HepG2 (cell line): ENCODE measurements around the gene PHF13. TPM values are rescaled to one million over a fixed set of nuclear protein-coding genes. Genes with fewer than 3 reads are reported as not detected.

Source experiments
- CBX5 ChIP-seq: sonication (generic); formaldehyde crosslinking; IDR thresholded peaks from 2 replicates; pipeline ENCODE4 v1.4.0; 2020; ENCODE audit warnings: missing genetic modification reagents, borderline replicate concordance
- MEIS1 ChIP-seq: sonication (generic); formaldehyde crosslinking; IDR thresholded peaks from 2 replicates; pipeline ENCODE4 v1.9.0; 2021; ENCODE audit warnings: mild to moderate bottlenecking, missing genetic modification reagents, moderate library complexity, borderline replicate concordance
- MIER2 ChIP-seq: IDR thresholded peaks from 2 replicates; pipeline ENCODE4 v1.6.1; 2016; ENCODE audit warnings: missing biosample characterization, missing genetic modification reagents
- POLR2G ChIP-seq: fragments of 200-400 bp; formaldehyde crosslinking; IDR thresholded peaks from 2 replicates; pipeline ENCODE4 v1.6.1; 2018; ENCODE audit warnings: mild to moderate bottlenecking, low read depth, low read length, moderate library complexity
- RARA ChIP-seq: IDR thresholded peaks from 2 replicates; pipeline ENCODE4 v1.6.1; 2016; ENCODE audit warnings: missing genetic modification reagents, missing compliant biosample characterization
- SIX4 ChIP-seq: sonication (generic); formaldehyde crosslinking; IDR thresholded peaks from 2 replicates; pipeline ENCODE4 v1.4.0; 2020; ENCODE audit warnings: missing genetic modification reagents
- SP5 ChIP-seq: IDR thresholded peaks from 2 replicates; pipeline ENCODE4 v1.6.1; 2016; ENCODE audit warnings: low read depth, borderline replicate concordance
- SYNCRIP ChIP-seq: fragments of 200-400 bp; formaldehyde crosslinking; IDR thresholded peaks from 2 replicates; pipeline ENCODE4 v1.6.1; 2018; ENCODE audit warnings: mild to moderate bottlenecking, low read depth, low read length; ENCODE audit not compliant: insufficient read depth
- XRCC5 ChIP-seq: fragments of 200-400 bp; formaldehyde crosslinking; optimal IDR thresholded peaks from 2 replicates; pipeline ENCODE3; 2017; ENCODE audit warnings: mild to moderate bottlenecking, low read length
- ZFP90 ChIP-seq: sonication (generic); formaldehyde crosslinking; IDR thresholded peaks from 2 replicates; pipeline ENCODE4 v1.8.0; 2022; ENCODE audit warnings: missing genetic modification reagents, mild to moderate bottlenecking, inconsistent platforms, borderline replicate concordance
- ZNF30 ChIP-seq: sonication (generic); formaldehyde crosslinking; IDR thresholded peaks from 2 replicates; pipeline ENCODE4 v1.5.0; 2020; ENCODE audit warnings: mild to moderate bottlenecking, missing genetic modification reagents
- ZNF747 ChIP-seq: sonication (generic); formaldehyde crosslinking; IDR thresholded peaks from 2 replicates; pipeline ENCODE4 v1.8.1; 2023; ENCODE audit warnings: missing genetic modification reagents, mild to moderate bottlenecking, borderline replicate concordance
- ZNF768 ChIP-seq: sonication (generic); formaldehyde crosslinking; IDR thresholded peaks from 2 replicates; pipeline ENCODE4 v1.4.0; 2020; ENCODE audit warnings: missing genetic modification reagents
- ZNF878 ChIP-seq: sonication (generic); formaldehyde crosslinking; IDR thresholded peaks from 2 replicates; pipeline ENCODE4 v1.8.1; 2023; ENCODE audit warnings: mild to moderate bottlenecking, missing genetic modification reagents, moderate library complexity
- polyA plus RNA-seq, 8 experiments: library from polyadenylated mRNA; depleted of rRNA in 3 of 8; stranded (reverse) in 7 of 8; unstranded in 1 of 8; fragments of >200 nt; fragmentation: Illumina TruSeq in 4 of 8; extraction: Trizol in 4 of 8; gene quantifications; 2 replicates each; pipeline versions ENCODE4 v1.2.1 to v1.2.3, GENCODE V29; 2011 to 2016; ENCODE audit warnings: low read depth in 4 of 8, missing spikeins in 1 of 8, mixed read lengths in 1 of 8; ENCODE audit not compliant: insufficient read depth in 1 of 8
- total RNA-seq, 5 experiments: library from RNA; depleted of rRNA; stranded (reverse); fragments of >200 nt; fragmentation: Illumina TruSeq; extraction: Trizol; gene quantifications; 2 replicates each; pipeline ENCODE4 v1.2.3, GENCODE V29; 2016; ENCODE audit warnings: low read depth in 1 of 5
- TF ChIP-seq, protein P1 (sequence below): sonication (generic); formaldehyde crosslinking; IDR thresholded peaks from 2 replicates; pipeline ENCODE4 v1.4.0; 2020; ENCODE audit warnings: mild to moderate bottlenecking, missing genetic modification reagents
- TF ChIP-seq, protein P2 (sequence below): conservative IDR thresholded peaks from 2 replicates; pipeline ENCODE4 v1.6.1; 2018; ENCODE audit warnings: missing genetic modification reagents
- TF ChIP-seq, protein P3 (sequence below): sonication (generic); formaldehyde crosslinking; IDR thresholded peaks from 2 replicates; pipeline ENCODE4 v1.5.0; 2020; ENCODE audit warnings: missing genetic modification reagents
- TF ChIP-seq, protein P4 (sequence below): sonication (generic); formaldehyde crosslinking; IDR thresholded peaks from 2 replicates; pipeline ENCODE4 v1.4.0; 2020; ENCODE audit warnings: missing genetic modification reagents
- TF ChIP-seq, protein P5 (sequence below): fragments of 450-650 bp; IDR thresholded peaks from 2 replicates; pipeline ENCODE4 v1.6.1; 2017
- TF ChIP-seq, protein P6 (sequence below): sonication (generic); formaldehyde crosslinking; IDR thresholded peaks from 2 replicates; pipeline ENCODE4 v1.8.0; 2022; ENCODE audit warnings: missing genetic modification reagents, low read depth, mild to moderate bottlenecking, borderline replicate concordance

The PHF13 gene
- total and polyA plus RNA-seq, 2 of the 13 experiments (the other 11 are each of a cell fraction or from before 2014, with no cell fraction given): 4.7 to 7.4 TPM

DNA sequence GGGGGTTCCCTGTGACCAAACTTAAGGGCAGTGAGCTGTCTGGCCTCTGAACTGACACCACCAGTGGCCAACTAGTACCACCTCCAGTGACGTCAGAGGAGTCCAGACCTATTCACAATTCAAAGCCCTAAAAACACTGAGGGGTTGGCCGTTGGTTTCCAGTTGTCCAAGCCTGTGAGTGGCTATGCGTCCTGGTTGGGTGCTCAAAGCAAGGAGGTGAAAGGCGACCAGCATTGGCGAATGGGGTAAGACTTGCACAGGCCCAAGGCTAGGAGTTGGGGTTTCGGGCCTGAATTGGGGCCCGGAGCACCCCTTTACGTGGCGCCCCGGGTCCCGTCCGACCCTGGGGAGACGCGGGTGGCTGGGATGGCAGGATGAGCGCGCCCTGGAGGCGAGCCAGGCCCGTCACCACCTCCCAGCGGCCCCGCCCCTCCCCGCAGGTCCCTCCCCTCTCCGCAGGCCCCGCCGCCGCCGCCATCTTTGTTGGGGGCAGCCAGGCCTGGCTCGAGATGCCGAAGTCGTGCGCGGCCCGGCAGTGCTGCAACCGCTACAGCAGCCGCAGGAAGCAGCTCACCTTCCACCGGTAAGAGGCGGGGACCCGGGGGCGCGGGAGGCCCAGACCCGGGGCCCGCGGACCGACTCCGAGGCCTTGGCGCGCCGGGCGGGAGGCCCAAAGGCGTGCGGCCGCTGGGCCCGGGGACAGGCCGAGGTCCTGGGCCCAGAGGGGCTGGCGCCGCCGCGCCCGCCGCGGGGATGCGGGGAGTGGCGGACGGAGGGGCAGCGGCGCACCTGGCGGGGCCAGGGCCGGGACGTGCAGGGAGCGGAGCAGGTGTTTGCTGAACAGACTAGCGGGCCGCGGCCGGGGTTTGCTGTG, 11.4 kb downstream of the PHF13 start, which contains the start of gene THAP3 (continued):
- TF ChIP-seq MEIS1 (CRISPR knock-in tag): no peak; the same call in 1 of the 2 replicates
- peak; percentile 59 for TF ChIP-seq SP5 (CRISPR knock-in tag)
- TF ChIP-seq ZNF747 (CRISPR knock-in tag): no peak
- TF ChIP-seq POLR2G: peak; percentile 67
- no peak for TF ChIP-seq ZNF878 (CRISPR knock-in tag)
- TF ChIP-seq, protein P1, sequence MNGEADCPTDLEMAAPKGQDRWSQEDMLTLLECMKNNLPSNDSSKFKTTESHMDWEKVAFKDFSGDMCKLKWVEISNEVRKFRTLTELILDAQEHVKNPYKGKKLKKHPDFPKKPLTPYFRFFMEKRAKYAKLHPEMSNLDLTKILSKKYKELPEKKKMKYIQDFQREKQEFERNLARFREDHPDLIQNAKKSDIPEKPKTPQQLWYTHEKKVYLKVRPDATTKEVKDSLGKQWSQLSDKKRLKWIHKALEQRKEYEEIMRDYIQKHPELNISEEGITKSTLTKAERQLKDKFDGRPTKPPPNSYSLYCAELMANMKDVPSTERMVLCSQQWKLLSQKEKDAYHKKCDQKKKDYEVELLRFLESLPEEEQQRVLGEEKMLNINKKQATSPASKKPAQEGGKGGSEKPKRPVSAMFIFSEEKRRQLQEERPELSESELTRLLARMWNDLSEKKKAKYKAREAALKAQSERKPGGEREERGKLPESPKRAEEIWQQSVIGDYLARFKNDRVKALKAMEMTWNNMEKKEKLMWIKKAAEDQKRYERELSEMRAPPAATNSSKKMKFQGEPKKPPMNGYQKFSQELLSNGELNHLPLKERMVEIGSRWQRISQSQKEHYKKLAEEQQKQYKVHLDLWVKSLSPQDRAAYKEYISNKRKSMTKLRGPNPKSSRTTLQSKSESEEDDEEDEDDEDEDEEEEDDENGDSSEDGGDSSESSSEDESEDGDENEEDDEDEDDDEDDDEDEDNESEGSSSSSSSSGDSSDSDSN (CRISPR knock-in tag): peak; percentile 88
- no peak for TF ChIP-seq SYNCRIP
- TF ChIP-seq ZNF30 (CRISPR knock-in tag): no peak
- TF ChIP-seq, protein P2, sequence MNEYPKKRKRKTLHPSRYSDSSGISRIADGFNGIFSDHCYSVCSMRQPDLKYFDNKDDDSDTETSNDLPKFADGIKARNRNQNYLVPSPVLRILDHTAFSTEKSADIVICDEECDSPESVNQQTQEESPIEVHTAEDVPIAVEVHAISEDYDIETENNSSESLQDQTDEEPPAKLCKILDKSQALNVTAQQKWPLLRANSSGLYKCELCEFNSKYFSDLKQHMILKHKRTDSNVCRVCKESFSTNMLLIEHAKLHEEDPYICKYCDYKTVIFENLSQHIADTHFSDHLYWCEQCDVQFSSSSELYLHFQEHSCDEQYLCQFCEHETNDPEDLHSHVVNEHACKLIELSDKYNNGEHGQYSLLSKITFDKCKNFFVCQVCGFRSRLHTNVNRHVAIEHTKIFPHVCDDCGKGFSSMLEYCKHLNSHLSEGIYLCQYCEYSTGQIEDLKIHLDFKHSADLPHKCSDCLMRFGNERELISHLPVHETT (CRISPR knock-in tag): no peak
- TF ChIP-seq, protein P3, sequence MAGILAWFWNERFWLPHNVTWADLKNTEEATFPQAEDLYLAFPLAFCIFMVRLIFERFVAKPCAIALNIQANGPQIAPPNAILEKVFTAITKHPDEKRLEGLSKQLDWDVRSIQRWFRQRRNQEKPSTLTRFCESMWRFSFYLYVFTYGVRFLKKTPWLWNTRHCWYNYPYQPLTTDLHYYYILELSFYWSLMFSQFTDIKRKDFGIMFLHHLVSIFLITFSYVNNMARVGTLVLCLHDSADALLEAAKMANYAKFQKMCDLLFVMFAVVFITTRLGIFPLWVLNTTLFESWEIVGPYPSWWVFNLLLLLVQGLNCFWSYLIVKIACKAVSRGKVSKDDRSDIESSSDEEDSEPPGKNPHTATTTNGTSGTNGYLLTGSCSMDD (CRISPR knock-in tag): no peak
- TF ChIP-seq RARA (CRISPR knock-in tag): no peak
- TF ChIP-seq ZFP90 (CRISPR knock-in tag): no peak
- TF ChIP-seq SIX4: no peak
- no peak for TF ChIP-seq ZNF768
- TF ChIP-seq XRCC5: no peak
- TF ChIP-seq, protein P4, sequence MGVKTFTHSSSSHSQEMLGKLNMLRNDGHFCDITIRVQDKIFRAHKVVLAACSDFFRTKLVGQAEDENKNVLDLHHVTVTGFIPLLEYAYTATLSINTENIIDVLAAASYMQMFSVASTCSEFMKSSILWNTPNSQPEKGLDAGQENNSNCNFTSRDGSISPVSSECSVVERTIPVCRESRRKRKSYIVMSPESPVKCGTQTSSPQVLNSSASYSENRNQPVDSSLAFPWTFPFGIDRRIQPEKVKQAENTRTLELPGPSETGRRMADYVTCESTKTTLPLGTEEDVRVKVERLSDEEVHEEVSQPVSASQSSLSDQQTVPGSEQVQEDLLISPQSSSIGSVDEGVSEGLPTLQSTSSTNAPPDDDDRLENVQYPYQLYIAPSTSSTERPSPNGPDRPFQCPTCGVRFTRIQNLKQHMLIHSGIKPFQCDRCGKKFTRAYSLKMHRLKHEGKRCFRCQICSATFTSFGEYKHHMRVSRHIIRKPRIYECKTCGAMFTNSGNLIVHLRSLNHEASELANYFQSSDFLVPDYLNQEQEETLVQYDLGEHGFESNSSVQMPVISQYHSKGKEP: no peak
- TF ChIP-seq, protein P5, sequence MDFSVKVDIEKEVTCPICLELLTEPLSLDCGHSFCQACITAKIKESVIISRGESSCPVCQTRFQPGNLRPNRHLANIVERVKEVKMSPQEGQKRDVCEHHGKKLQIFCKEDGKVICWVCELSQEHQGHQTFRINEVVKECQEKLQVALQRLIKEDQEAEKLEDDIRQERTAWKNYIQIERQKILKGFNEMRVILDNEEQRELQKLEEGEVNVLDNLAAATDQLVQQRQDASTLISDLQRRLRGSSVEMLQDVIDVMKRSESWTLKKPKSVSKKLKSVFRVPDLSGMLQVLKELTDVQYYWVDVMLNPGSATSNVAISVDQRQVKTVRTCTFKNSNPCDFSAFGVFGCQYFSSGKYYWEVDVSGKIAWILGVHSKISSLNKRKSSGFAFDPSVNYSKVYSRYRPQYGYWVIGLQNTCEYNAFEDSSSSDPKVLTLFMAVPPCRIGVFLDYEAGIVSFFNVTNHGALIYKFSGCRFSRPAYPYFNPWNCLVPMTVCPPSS: no peak
- TF ChIP-seq CBX5 (CRISPR knock-in tag): no peak
- 0 out of 2 replicates have a peak, but pooled peaks have one; percentile 19 for TF ChIP-seq MIER2 (CRISPR knock-in tag)
- TF ChIP-seq, protein P6, sequence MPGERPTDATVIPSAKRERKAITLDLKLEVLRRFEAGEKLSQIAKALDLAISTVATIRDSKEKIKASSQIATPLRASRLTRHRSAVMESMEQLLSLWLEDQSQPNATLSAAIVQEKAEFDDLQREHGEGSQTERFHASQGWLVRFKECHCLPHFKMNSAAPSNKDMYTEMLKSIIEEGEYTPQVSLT (CRISPR knock-in tag): no peak
